HepG2 (cell line): ENCODE data around the gene SND1. TPM values are rescaled to one million over a fixed set of nuclear protein-coding genes. Genes with fewer than 3 reads are reported as not detected.

Source experiments
- ATAC-seq: fragments of 200-7000 bp; cut with Tn5 transposase; 3 replicates; pipeline ENCODE4 v1.9.1; 2020; ENCODE audit warnings: mild to moderate bottlenecking, moderate library complexity
- BruUV-seq: library from RNA; stranded (reverse); fragments of 400-500 nt; replicated peaks from 2 replicates; lab custom pipeline; 2021; lab: Mats Ljungman, UMichigan
- CTCF ChIA-PET: fragments of 300-600 bp; formaldehyde crosslinking; extraction: SDS; loops from one replicate; lab custom pipeline; 2021; ENCODE audit warnings: low total read pairs, inconsistent platforms, low intra/inter-chr PET ratio; lab: Yijun Ruan, JAX
- POLR2A ChIA-PET: fragments of 350-600 bp; sonication (Branson Sonifier 250); formaldehyde crosslinking; loops from one replicate; lab custom pipeline; 2020; ENCODE audit warnings: antibody characterized with exemption, inconsistent platforms; lab: Yijun Ruan, JAX
- DNase-seq: peaks from one replicate; pipeline ENCODE4 v3.0.0-alpha.2; 2015; ENCODE audit warnings: low spot score
- FAIRE-seq: peaks from 3 replicates; lab custom pipeline; 2011; peaks lifted over from hg19 to GRCh38; lab: Jason Lieb, UNC
- H2AFZ ChIP-seq: one replicate; pipeline ENCODE4 v1.6.1; 2011; ENCODE audit warnings: low read length, inconsistent platforms
- H3K27ac ChIP-seq: fragments of 300-600 bp; 3 replicates; pipeline ENCODE4 v1.8.0; 2011; ENCODE audit warnings: mixed run types, mild to moderate bottlenecking, mixed read lengths, low read length, inconsistent platforms; ENCODE audit not compliant: insufficient read depth; ENCODE audit errors: extremely low read length
- H3K27me3 ChIP-seq, 2 experiments: fragments of 200-600 bp in 1 of 2; 2 replicates in 1 of 2; 3 replicates in 1 of 2; pipeline versions ENCODE4 v1.6.0 to v1.8.0; 2011; ENCODE audit warnings: low read length in 2 of 2, mild to moderate bottlenecking in 2 of 2, moderate library complexity in 2 of 2, inconsistent platforms in 1 of 2; ENCODE audit not compliant: insufficient read depth in 2 of 2, control insufficient read depth in 1 of 2
- H3K36me3 ChIP-seq, 2 experiments: fragments of 200-600 bp in 1 of 2; replicated peaks in 1 of 2; 2 replicates in 1 of 2; 3 replicates in 1 of 2; pipeline versions ENCODE4 v1.5.1 to v1.8.0; 2011; ENCODE audit warnings: low read length in 2 of 2, inconsistent platforms in 1 of 2; ENCODE audit not compliant: insufficient read depth in 2 of 2, control insufficient read depth in 1 of 2
- H3K4me1 ChIP-seq: 2 replicates; pipeline ENCODE4 v1.5.1; 2012; ENCODE audit warnings: low read length, inconsistent platforms; ENCODE audit not compliant: insufficient read depth
- H3K4me2 ChIP-seq: 2 replicates; pipeline ENCODE4 v1.6.0; 2011; ENCODE audit warnings: low read depth, low read length, inconsistent platforms
- H3K4me3 ChIP-seq, 3 experiments: fragments of 200-600 bp in 1 of 3; sonication (generic), shearing (Covaris generic) in 1 of 3; replicated peaks in 1 of 3; 2 replicates each; pipeline ENCODE4 v1.5.1; 2011 to 2016; ENCODE audit warnings: low read length in 3 of 3, inconsistent platforms in 2 of 3, low read depth in 2 of 3, mild to moderate bottlenecking in 2 of 3, control low read depth in 1 of 3, mixed read lengths in 1 of 3; ENCODE audit not compliant: insufficient read depth in 1 of 3
- H3K79me2 ChIP-seq: one replicate; pipeline ENCODE4 v1.6.1; 2011; ENCODE audit warnings: low read length, inconsistent platforms; ENCODE audit not compliant: insufficient read depth
- H3K9ac ChIP-seq: 2 replicates; pipeline ENCODE4 v1.6.0; 2011; ENCODE audit warnings: mild to moderate bottlenecking, low read depth, low read length, inconsistent platforms; ENCODE audit not compliant: insufficient read depth
- H3K9me3 ChIP-seq: 2 replicates; pipeline ENCODE4 v1.5.1; 2012; ENCODE audit warnings: mild to moderate bottlenecking, low read length
- H4K20me1 ChIP-seq: 2 replicates; pipeline ENCODE4 v1.6.0; 2011; ENCODE audit warnings: inconsistent platforms, mild to moderate bottlenecking, low read length, moderate library complexity; ENCODE audit not compliant: insufficient read depth
- KLF12 ChIP-seq: sonication (generic); formaldehyde crosslinking; IDR thresholded peaks from 2 replicates; pipeline ENCODE4 v1.4.0; 2020; ENCODE audit warnings: missing genetic modification reagents, borderline replicate concordance
- MED1 ChIP-seq: sonication (generic); formaldehyde crosslinking; IDR thresholded peaks from 2 replicates; pipeline ENCODE4 v1.4.0; 2020; ENCODE audit warnings: missing genetic modification reagents
- SCMH1 ChIP-seq: sonication (generic); formaldehyde crosslinking; IDR thresholded peaks from 2 replicates; pipeline ENCODE4 v1.9.0; 2021; ENCODE audit warnings: missing genetic modification reagents, mild to moderate bottlenecking, borderline replicate concordance
- ZBTB4 ChIP-seq: sonication (generic); formaldehyde crosslinking; IDR thresholded peaks from 2 replicates; pipeline ENCODE4 v1.4.0; 2020; ENCODE audit warnings: missing genetic modification reagents, mild to moderate bottlenecking, borderline replicate concordance
- WGBS: methylation state at CpG from one replicate; pipeline ENCODE4 v1.1.6; 2017; ENCODE audit warnings: low lambda C conversion rate; 5-methylcytosine and 5-hydroxymethylcytosine counted together
- in situ Hi-C: cut with HindIII; loops from 2 replicates; pipeline ENCODE4 v1.10.0; 2017; ENCODE audit warnings: low pct_unique_long_range_greater_than_20kb; ENCODE audit not compliant: extremely low pct_ligation_motif_present
- intact Hi-C: fragments of 100-400 bp; cut with micrococcal nuclease; formaldehyde crosslinking; loops from one replicate; pipeline ENCODE4 v1.10.0; 2022; ENCODE audit not compliant: unreplicated experiment
- polyA plus RNA-seq, 8 experiments: library from polyadenylated mRNA; depleted of rRNA in 3 of 8; stranded (reverse) in 7 of 8; unstranded in 1 of 8; fragments of >200 nt; fragmentation: Illumina TruSeq in 4 of 8; extraction: Trizol in 4 of 8; gene quantifications; 2 replicates each; pipeline versions ENCODE4 v1.2.1 to v1.2.3, GENCODE V29; 2011 to 2016; ENCODE audit warnings: low read depth in 4 of 8, missing spikeins in 1 of 8, mixed read lengths in 1 of 8; ENCODE audit not compliant: insufficient read depth in 1 of 8
- total RNA-seq, 5 experiments: library from RNA; depleted of rRNA; stranded (reverse); fragments of >200 nt; fragmentation: Illumina TruSeq; extraction: Trizol; gene quantifications; 2 replicates each; pipeline ENCODE4 v1.2.3, GENCODE V29; 2016; ENCODE audit warnings: low read depth in 1 of 5

SND1 gene
- total and polyA plus RNA-seq, 2 of the 13 experiments (the other 11 are each of a cell fraction or from before 2014, with no cell fraction given) = 110 to 182 TPM

- in situ Hi-C loops = no loop called here
- Histone ChIP-seq H3K4me1 (no peaks in the 10 kb centered on the region), H3K4me2 (no peak overlapping the region), H3K4me3 (no peak overlapping the region), H4K20me1 (no peaks in the 10 kb centered on the region), H3K27me3 (no peaks in the 10 kb centered on the region), H2AFZ (no peak overlapping the region), H3K9ac (no peak overlapping the region)
- intact Hi-C loops = no loop called here
- BruUV-seq = no TSS peak
- POLR2A ChIA-PET = no interaction called here
- ATAC-seq (no peak), FAIRE-seq (no peak), DNase-seq (no peak)
- CTCF ChIA-PET = no interaction called here
- TF ChIP-seq KLF12 (CRISPR knock-in tag) (no peak), MED1 (CRISPR knock-in tag) (no peak), ZBTB4 (CRISPR knock-in tag) (no peak), SCMH1 (CRISPR knock-in tag) (no peak)
- TF ChIP-seq, all 625 proteins: peak for 0
- WGBS = 94% methylated on average over 4 of the region's 4 CpGs
- Histone ChIP-seq H3K27ac (no peak overlapping the region), H3K36me3 (peaks cover 7 to 42% of the 10 kb centered on the region in 2 experiments; a peak in 4 of 5 replicates), H3K79me2 (peaks cover 2% of the 10 kb centered on the region), H3K9me3 (no peaks in the 10 kb centered on the region)
Observed at GRCh38 chr7:127857464-127857841, 205.5 kb downstream of the SND1 start.
